ENCODE data around the gene TUBB.

The TUBB gene

GRCh38 chr6:30725713-30726505, 5.8 kb downstream of the TUBB start:
- Histone ChIP-seq H3K4me2 (ENCODE audit: low read depth, low read length) (no peak overlapping the region), H3K36me3 (replicated peaks; ENCODE audit: insufficient read depth, low read length) (no peaks in the 10 kb centered on the region)

DNA sequence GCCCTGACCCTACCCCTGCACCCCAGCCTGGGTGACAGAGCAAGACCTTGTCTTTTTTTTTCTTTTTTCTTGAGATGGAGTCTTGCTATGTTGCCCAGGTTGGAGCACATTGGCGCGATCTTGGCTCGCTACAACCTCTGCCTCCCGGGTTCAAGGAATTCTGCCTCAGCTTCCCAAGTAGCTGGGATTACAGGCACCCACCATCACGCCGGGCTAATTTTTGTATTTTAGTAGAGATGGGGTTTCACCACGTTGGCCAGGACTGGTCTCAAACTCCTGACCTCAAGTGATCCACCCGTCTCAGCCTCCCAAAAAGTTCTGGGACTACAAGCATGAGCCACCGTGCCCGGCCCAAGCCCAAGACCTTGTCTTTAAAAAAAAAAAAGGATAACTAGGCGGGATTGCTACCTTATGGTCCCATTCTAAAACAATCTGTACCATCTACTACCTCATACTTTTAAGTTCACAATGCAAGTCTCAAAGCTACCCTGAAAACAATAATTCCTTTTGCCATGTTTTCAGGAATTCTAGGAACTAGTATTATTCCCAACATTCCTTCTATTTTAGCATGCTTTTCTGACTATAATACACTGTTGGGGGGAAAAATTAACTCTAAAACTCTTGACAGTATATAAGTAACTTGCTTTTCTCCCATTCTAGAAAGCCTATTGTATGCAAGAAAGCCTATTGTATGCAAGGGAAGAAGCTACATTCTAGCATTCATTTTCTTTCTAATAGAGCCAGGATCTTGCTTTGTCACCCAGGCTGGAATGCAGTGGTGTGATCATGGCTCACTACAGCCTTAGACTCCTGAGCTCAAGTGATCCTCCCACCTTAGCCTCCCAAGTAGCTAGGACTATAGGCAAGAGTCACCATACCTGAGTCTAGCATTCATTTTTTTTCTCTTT, 6.6 kb downstream of the TUBB start:
- DNase-seq, result no peak
- Histone ChIP-seq H3K4me2 (ENCODE audit: low read depth, low read length) (no peak overlapping the region), H3K4me1 (ENCODE audit: low read length) (peaks cover 27% of the 10 kb centered on the region), H3K9me2 (replicated peaks; ENCODE audit: insufficient read depth, low read length) (no peaks in the 10 kb centered on the region), H4K20me1 (ENCODE audit: insufficient read depth, low read length) (peaks cover 25% of the 10 kb centered on the region), H3K36me3 (replicated peaks; ENCODE audit: insufficient read depth, low read length) (no peaks in the 10 kb centered on the region), H3K79me2 (ENCODE audit: low read length) (peaks cover 47% of the 10 kb centered on the region), H3K27ac (ENCODE audit: low read length) (no peak overlapping the region), H3K9me3 (replicated peaks; ENCODE audit: insufficient read depth, low read length) (no peaks in the 10 kb centered on the region), H3F3A (ENCODE audit: insufficient read depth, low read length) (peaks cover 60% of the 10 kb centered on the region), H2AFZ (ENCODE audit: low read length) (no peak overlapping the region), H3K9ac (ENCODE audit: low read length) (no peak overlapping the region), H3K4me3 (ENCODE audit: low read length) (no peak overlapping the region), H3K27me3 (replicated peaks; ENCODE audit: insufficient read depth, low read length) (no peaks in the 10 kb centered on the region)
- TF ChIP-seq EZH2 (optimal IDR thresholded peaks at IDR 0.05; ENCODE audit: low read depth, low read length) (no peak), EZH2phosphoT487 (IDR thresholded peaks at IDR 0.05; ENCODE audit: low read length) (no peak)
- TF ChIP-seq, protein P1, sequence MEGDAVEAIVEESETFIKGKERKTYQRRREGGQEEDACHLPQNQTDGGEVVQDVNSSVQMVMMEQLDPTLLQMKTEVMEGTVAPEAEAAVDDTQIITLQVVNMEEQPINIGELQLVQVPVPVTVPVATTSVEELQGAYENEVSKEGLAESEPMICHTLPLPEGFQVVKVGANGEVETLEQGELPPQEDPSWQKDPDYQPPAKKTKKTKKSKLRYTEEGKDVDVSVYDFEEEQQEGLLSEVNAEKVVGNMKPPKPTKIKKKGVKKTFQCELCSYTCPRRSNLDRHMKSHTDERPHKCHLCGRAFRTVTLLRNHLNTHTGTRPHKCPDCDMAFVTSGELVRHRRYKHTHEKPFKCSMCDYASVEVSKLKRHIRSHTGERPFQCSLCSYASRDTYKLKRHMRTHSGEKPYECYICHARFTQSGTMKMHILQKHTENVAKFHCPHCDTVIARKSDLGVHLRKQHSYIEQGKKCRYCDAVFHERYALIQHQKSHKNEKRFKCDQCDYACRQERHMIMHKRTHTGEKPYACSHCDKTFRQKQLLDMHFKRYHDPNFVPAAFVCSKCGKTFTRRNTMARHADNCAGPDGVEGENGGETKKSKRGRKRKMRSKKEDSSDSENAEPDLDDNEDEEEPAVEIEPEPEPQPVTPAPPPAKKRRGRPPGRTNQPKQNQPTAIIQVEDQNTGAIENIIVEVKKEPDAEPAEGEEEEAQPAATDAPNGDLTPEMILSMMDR (IDR thresholded peaks at IDR 0.05; ENCODE audit: low read length), result no peak

More at GRCh38 chr6:30725713-30726505, 5.8 kb downstream of the TUBB start:
- H3F3A ChIP-seq (ENCODE audit: insufficient read depth, low read length), result peaks cover 66% of the 10 kb centered on the region
- H3K9ac ChIP-seq (ENCODE audit: low read length), result no peak overlapping the region
- peaks cover 28% of the 10 kb centered on the region for H4K20me1 ChIP-seq (ENCODE audit: insufficient read depth, low read length)
- peaks cover 54% of the 10 kb centered on the region for H3K79me2 ChIP-seq (ENCODE audit: low read length)
- H3K27me3 ChIP-seq (replicated peaks; ENCODE audit: insufficient read depth, low read length), result no peaks in the 10 kb centered on the region
- H3K4me1 ChIP-seq (ENCODE audit: low read length), result peaks cover 24% of the 10 kb centered on the region
- no peaks in the 10 kb centered on the region for H3K9me3 ChIP-seq (replicated peaks; ENCODE audit: insufficient read depth, low read length)
- no peak overlapping the region for H3K4me3 ChIP-seq (ENCODE audit: low read length)
- H2AFZ ChIP-seq (ENCODE audit: low read length), result no peak overlapping the region
- no peak overlapping the region for H3K27ac ChIP-seq (ENCODE audit: low read length)
- TF ChIP-seq, protein P1 (IDR thresholded peaks at IDR 0.05; ENCODE audit: low read length), result no peak
- TF ChIP-seq EZH2 (optimal IDR thresholded peaks at IDR 0.05; ENCODE audit: low read depth, low read length) (no peak), EZH2phosphoT487 (IDR thresholded peaks at IDR 0.05; ENCODE audit: low read length) (no peak)
- no peak for DNase-seq
- no peaks in the 10 kb centered on the region for H3K9me2 ChIP-seq (replicated peaks; ENCODE audit: insufficient read depth, low read length)

- Histone ChIP-seq H3K27ac (ENCODE audit: low read length) (no peak overlapping the region), H3F3A (ENCODE audit: insufficient read depth, low read length) (peaks cover 47% of the 10 kb centered on the region), H3K9me2 (replicated peaks; ENCODE audit: insufficient read depth, low read length) (no peaks in the 10 kb centered on the region), H4K20me1 (ENCODE audit: insufficient read depth, low read length) (peaks cover 19% of the 10 kb centered on the region), H3K36me3 (replicated peaks; ENCODE audit: insufficient read depth, low read length) (no peaks in the 10 kb centered on the region), H3K27me3 (replicated peaks; ENCODE audit: insufficient read depth, low read length) (no peaks in the 10 kb centered on the region), H2AFZ (ENCODE audit: low read length) (no peak overlapping the region), H3K4me2 (ENCODE audit: low read depth, low read length) (no peak overlapping the region), H3K4me3 (ENCODE audit: low read length) (no peak overlapping the region), H3K9me3 (replicated peaks; ENCODE audit: insufficient read depth, low read length) (no peaks in the 10 kb centered on the region), H3K79me2 (ENCODE audit: low read length) (peaks cover 34% of the 10 kb centered on the region), H3K9ac (ENCODE audit: low read length) (no peak overlapping the region), H3K4me1 (ENCODE audit: low read length) (peaks cover 24% of the 10 kb centered on the region)
- DNase-seq, result no peak
- no peak for TF ChIP-seq EZH2phosphoT487 (IDR thresholded peaks at IDR 0.05; ENCODE audit: low read length)
- no peak for TF ChIP-seq EZH2 (optimal IDR thresholded peaks at IDR 0.05; ENCODE audit: low read depth, low read length)
- TF ChIP-seq, protein P1 (IDR thresholded peaks at IDR 0.05; ENCODE audit: low read length), result no peak
These were observed 7.9 kb downstream of the TUBB start for GRCh38 chr6:30727920-30728553.
